GM12891 (cell line): ENCODE results near the gene TMEM39A.

Experiments used
- PAX5 ChIP-seq: IDR thresholded peaks from 2 replicates; pipeline ENCODE4 v1.6.1; 2011; ENCODE audit warnings: low read length, moderate library complexity, mild to moderate bottlenecking; ENCODE audit not compliant: insufficient read depth, severe bottlenecking
- POLR2A ChIP-seq: IDR thresholded peaks from 2 replicates; pipeline ENCODE4 v1.6.1; 2011; ENCODE audit warnings: low read depth, low read length, control low read depth
- POLR2AphosphoS5 ChIP-seq: IDR thresholded peaks from 2 replicates; pipeline ENCODE4 v1.6.1; 2011; ENCODE audit warnings: low read depth, low read length, control low read depth
- POU2F2 ChIP-seq: IDR thresholded peaks from 2 replicates; pipeline ENCODE4 v1.6.1; 2011; ENCODE audit warnings: low read depth, mild to moderate bottlenecking, control low read depth, low read length, moderate library complexity
- SPI1 ChIP-seq: IDR thresholded peaks from 2 replicates; pipeline ENCODE4 v1.6.1; 2011; ENCODE audit warnings: low read depth, low read length, control low read depth
- TAF1 ChIP-seq: IDR thresholded peaks from 2 replicates; pipeline ENCODE4 v1.6.1; 2011; ENCODE audit warnings: low read depth, low read length, control low read depth

- no peak for TF ChIP-seq TAF1
- no peak for TF ChIP-seq POLR2A
- no peak for TF ChIP-seq POLR2AphosphoS5
- TF ChIP-seq POU2F2 = no peak
- TF ChIP-seq SPI1 = no peak
- no peak for TF ChIP-seq PAX5
Observed at GRCh38 chr3:119382134-119382533, 81.3 kb downstream of the TMEM39A start.
